ENCODE results near the gene ATPAF2.

DNA sequence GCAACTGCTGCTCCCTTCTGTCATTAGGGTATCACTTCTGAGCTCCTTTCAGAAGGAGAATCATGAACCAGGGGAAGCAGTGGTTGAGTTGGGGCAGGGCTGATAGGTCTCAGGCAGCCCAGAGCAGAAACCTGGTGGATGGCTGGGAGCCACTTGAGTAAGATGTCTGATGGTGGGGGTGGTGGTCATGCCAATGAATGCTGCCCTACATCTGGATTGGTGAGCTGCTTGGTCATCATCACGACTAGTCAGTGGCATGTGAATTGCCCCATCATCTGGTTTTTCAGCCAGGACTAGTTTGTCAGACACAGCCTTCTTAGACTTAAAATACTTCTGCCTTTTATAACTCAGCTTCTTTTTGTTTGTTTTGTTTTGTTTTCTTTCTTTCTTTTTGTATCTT lies 2.8 kb upstream of the ATPAF2 start:
- TF ChIP-seq EZH2phosphoT487 (IDR thresholded peaks at IDR 0.05; ENCODE audit: insufficient read depth, low read depth) (no peak), EZH2 (IDR thresholded peaks at IDR 0.05; ENCODE audit: insufficient read depth, poor library complexity, severe bottlenecking) (no peak)

Measured in GM23248 (cell line).